ENCODE measurements around the gene ZBTB20. TPM values are rescaled to one million over a fixed set of nuclear protein-coding genes. Genes with fewer than 3 reads are reported as not detected.
A peak's percentile ranks its signal among the peaks of the same experiment; 100 is the strongest.

Gene ZBTB20
- polyA plus RNA-seq, 3 donors = 1.3 to 3.2 (median 2.0) TPM

GRCh38 chr3:114861666-114862065 lies 285.4 kb downstream of the ZBTB20 start:
- TF ChIP-seq, protein P1, sequence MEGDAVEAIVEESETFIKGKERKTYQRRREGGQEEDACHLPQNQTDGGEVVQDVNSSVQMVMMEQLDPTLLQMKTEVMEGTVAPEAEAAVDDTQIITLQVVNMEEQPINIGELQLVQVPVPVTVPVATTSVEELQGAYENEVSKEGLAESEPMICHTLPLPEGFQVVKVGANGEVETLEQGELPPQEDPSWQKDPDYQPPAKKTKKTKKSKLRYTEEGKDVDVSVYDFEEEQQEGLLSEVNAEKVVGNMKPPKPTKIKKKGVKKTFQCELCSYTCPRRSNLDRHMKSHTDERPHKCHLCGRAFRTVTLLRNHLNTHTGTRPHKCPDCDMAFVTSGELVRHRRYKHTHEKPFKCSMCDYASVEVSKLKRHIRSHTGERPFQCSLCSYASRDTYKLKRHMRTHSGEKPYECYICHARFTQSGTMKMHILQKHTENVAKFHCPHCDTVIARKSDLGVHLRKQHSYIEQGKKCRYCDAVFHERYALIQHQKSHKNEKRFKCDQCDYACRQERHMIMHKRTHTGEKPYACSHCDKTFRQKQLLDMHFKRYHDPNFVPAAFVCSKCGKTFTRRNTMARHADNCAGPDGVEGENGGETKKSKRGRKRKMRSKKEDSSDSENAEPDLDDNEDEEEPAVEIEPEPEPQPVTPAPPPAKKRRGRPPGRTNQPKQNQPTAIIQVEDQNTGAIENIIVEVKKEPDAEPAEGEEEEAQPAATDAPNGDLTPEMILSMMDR (IDR thresholded peaks at IDR 0.05) = no peak
- H3K4me2 ChIP-seq (replicated peaks; ENCODE audit: extremely low read depth, low read length, poor library complexity, severe bottlenecking) = no peak overlapping the region
- intact Hi-C loops (cut with micrococcal nuclease) = no loop called here
- DNase-seq = no peak
- no peaks in the 10 kb centered on the region for H3K27me3 ChIP-seq (ENCODE audit: control insufficient read depth in 2 of 2, insufficient read depth in 2 of 2, low read length in 2 of 2)
- H3K9me3 ChIP-seq (replicated peaks in 1 of 2; ENCODE audit: control insufficient read depth in 1 of 2, insufficient read depth in 1 of 2, low read length in 2 of 2) = no peaks in the 10 kb centered on the region
- H3K4me1 ChIP-seq (ENCODE audit: control insufficient read depth in 1 of 2, insufficient read depth in 2 of 2, low read length in 2 of 2) = no peaks in the 10 kb centered on the region
- H3K4me1 Mint-ChIP-seq = peaks cover 5% of the 10 kb centered on the region
- no peaks in the 10 kb centered on the region for H3K36me3 Mint-ChIP-seq
- H3K36me3 ChIP-seq (replicated peaks in 1 of 2; ENCODE audit: control insufficient read depth in 1 of 2, insufficient read depth in 2 of 2, low read length in 2 of 2) = no peaks in the 10 kb centered on the region
- no peaks in the 10 kb centered on the region for H4K20me1 ChIP-seq (ENCODE audit: insufficient read depth, low read length)
- peaks cover 0 to 1% (median 0%) of the 10 kb centered on the region in 3 donors for H3K27me3 Mint-ChIP-seq (ENCODE audit: low read depth in 3 of 3)
- peaks cover 0 to 3% (median 0%) of the 10 kb centered on the region in 7 donors for H3K9me3 Mint-ChIP-seq
- H3K4me3 Mint-ChIP-seq = no peak overlapping the region
- 57% methylated on average over 1 of the region's 2 CpGs for WGBS (ENCODE audit: insufficient coverage)
- no peak overlapping the region for H3K4me3 ChIP-seq (replicated peaks in 1 of 3; ENCODE audit: low read depth in 2 of 3, low read length in 3 of 3)
- peak overlapping the region in 1 of 7 donors; percentile 1 for H3K27ac Mint-ChIP-seq
- H3K9ac ChIP-seq (ENCODE audit: insufficient read depth, low read length, poor library complexity, severe bottlenecking) = no peak overlapping the region
- no peak overlapping the region for H3K27ac ChIP-seq (ENCODE audit: low read depth in 1 of 2, low read length in 2 of 2)
- H3K79me2 ChIP-seq (ENCODE audit: insufficient read depth, low read length) = no peaks in the 10 kb centered on the region
- H2AFZ ChIP-seq (ENCODE audit: insufficient read depth, low read depth, low read length, poor library complexity, severe bottlenecking) = no peak overlapping the region

- no peak overlapping the region for H2AFZ ChIP-seq (ENCODE audit: insufficient read depth, low read depth, low read length, poor library complexity, severe bottlenecking)
- H3K4me1 ChIP-seq (ENCODE audit: control insufficient read depth in 1 of 2, insufficient read depth in 2 of 2, low read length in 2 of 2) = no peaks in the 10 kb centered on the region
- Mint-ChIP-seq H3K27ac (no peak overlapping the region), H3K27me3 (ENCODE audit: low read depth in 3 of 3) (peaks cover 0 to 1% (median 0%) of the 10 kb centered on the region in 3 donors), H3K9me3 (peaks cover 0 to 3% (median 0%) of the 10 kb centered on the region in 7 donors), H3K36me3 (no peaks in the 10 kb centered on the region), H3K4me1 (peaks cover 5% of the 10 kb centered on the region), H3K4me3 (no peak overlapping the region)
- no CpG with 5 or more reads among the region's 2 CpGs for WGBS (ENCODE audit: insufficient coverage)
- H3K36me3 ChIP-seq (replicated peaks in 1 of 2; ENCODE audit: control insufficient read depth in 1 of 2, insufficient read depth in 2 of 2, low read length in 2 of 2) = no peaks in the 10 kb centered on the region
- no peaks in the 10 kb centered on the region for H3K9me3 ChIP-seq (replicated peaks in 1 of 2; ENCODE audit: control insufficient read depth in 1 of 2, insufficient read depth in 1 of 2, low read length in 2 of 2)
- no peak overlapping the region for H3K27ac ChIP-seq (ENCODE audit: low read depth in 1 of 2, low read length in 2 of 2)
- no peaks in the 10 kb centered on the region for H3K79me2 ChIP-seq (ENCODE audit: insufficient read depth, low read length)
- no peak overlapping the region for H3K9ac ChIP-seq (ENCODE audit: insufficient read depth, low read length, poor library complexity, severe bottlenecking)
- intact Hi-C loops (cut with micrococcal nuclease) = no loop called here
- H3K4me3 ChIP-seq (replicated peaks in 1 of 3; ENCODE audit: low read depth in 2 of 3, low read length in 3 of 3) = no peak overlapping the region
- H4K20me1 ChIP-seq (ENCODE audit: insufficient read depth, low read length) = no peaks in the 10 kb centered on the region
- no peak for DNase-seq
- H3K27me3 ChIP-seq (ENCODE audit: control insufficient read depth in 2 of 2, insufficient read depth in 2 of 2, low read length in 2 of 2) = no peaks in the 10 kb centered on the region
- TF ChIP-seq, protein P1 (IDR thresholded peaks at IDR 0.05) = no peak
- H3K4me2 ChIP-seq (replicated peaks; ENCODE audit: extremely low read depth, low read length, poor library complexity, severe bottlenecking) = no peak overlapping the region
Measured at GRCh38 chr3:114860531-114860930, 286.6 kb downstream of the ZBTB20 start.

All from CD14-positive monocyte (primary cell).